Sigmoid colon (tissue), 7 donors: ENCODE measurements around the gene TBPL2. TPM values are rescaled to one million over a fixed set of nuclear protein-coding genes. Genes with fewer than 3 reads are reported as not detected.
A peak's percentile ranks its signal among the peaks of the same experiment; 100 is the strongest.

ENCODE experiments used
- DNase-seq: peaks from one replicate; pipeline ENCODE4 v3.0.0-alpha.2; 2019
- H3K27ac ChIP-seq, 4 donors: fragments of 200-600 bp; sonication (generic); one replicate each; pipeline ENCODE4 v1.5.1; 2016 to 2019; ENCODE audit warnings: mild to moderate bottlenecking in 1 of 4
- H3K27me3 ChIP-seq, 3 donors: fragments of 200-600 bp; sonication (generic); one replicate each; pipeline ENCODE4 v1.5.1; 2019; ENCODE audit warnings: mild to moderate bottlenecking in 1 of 3
- H3K36me3 ChIP-seq, 4 donors: fragments of 200-600 bp; sonication (generic); one replicate each; pipeline ENCODE4 v1.5.1; 2016 to 2019
- H3K4me1 ChIP-seq, 4 donors: fragments of 200-600 bp; sonication (generic); one replicate each; pipeline ENCODE4 v1.5.1; 2017 to 2019
- H3K4me3 ChIP-seq, 4 donors: fragments of 200-600 bp; sonication (generic); one replicate each; pipeline ENCODE4 v1.5.1; 2017 to 2019; ENCODE audit warnings: mild to moderate bottlenecking in 2 of 4, moderate library complexity in 1 of 4
- H3K9me3 ChIP-seq, 4 donors: fragments of 200-600 bp in 3 of 4; sonication (generic) in 3 of 4; one replicate each; pipeline versions ENCODE4 v1.5.1 to v1.6.1; 2013 to 2019
- CTCF ChIP-seq, 4 experiments: fragments of 450-650 bp in 3 of 4; fragments of 200-600 bp in 1 of 4; IDR thresholded peaks; one replicate each; pipeline ENCODE4 v1.5.1; 2016 to 2019; ENCODE audit warnings: antibody characterized with exemption in 4 of 4, mild to moderate bottlenecking in 3 of 4, moderate library complexity in 2 of 4
- EP300 ChIP-seq, 4 donors: sonication (generic); formaldehyde crosslinking; IDR thresholded peaks; one replicate each; pipeline ENCODE4 v1.6.1; 2017; ENCODE audit warnings: antibody characterized with exemption in 4 of 4
- POLR2A ChIP-seq, 2 donors: fragments of 450-650 bp; IDR thresholded peaks; one replicate each; pipeline ENCODE4 v1.6.1; 2016; ENCODE audit warnings: antibody characterized with exemption in 2 of 2, mild to moderate bottlenecking in 2 of 2, moderate library complexity in 2 of 2
- POLR2AphosphoS5 ChIP-seq, 4 donors: sonication (generic); formaldehyde crosslinking; IDR thresholded peaks; one replicate each; pipeline ENCODE4 v1.6.1; 2017; ENCODE audit warnings: antibody characterized with exemption in 4 of 4
- WGBS, 2 donors: extraction: QIAGEN DNeasy Blood & Tissue Kit; methylation state at CpG; one replicate each; pipeline ENCODE4 v1.1.7; 2013; 5-methylcytosine and 5-hydroxymethylcytosine counted together
- intact Hi-C: fragments of 100-400 bp; cut with DNase I; formaldehyde crosslinking; loops from one replicate; pipeline ENCODE4 v1.15.1; 2023
- polyA plus RNA-seq, 3 donors: library from polyadenylated mRNA; stranded (reverse); fragments of 200-250 nt; gene quantifications; one replicate each; pipeline ENCODE4 v1.2.3, GENCODE V29; 2013
- small RNA-seq, 3 donors: library from RNA; depleted of rRNA; stranded (forward); fragments of <200 nt; gene quantifications; one replicate each; pipeline ENCODE3, GENCODE V24; 2016
- total RNA-seq, 4 donors: library from RNA; depleted of rRNA; stranded (reverse); fragments of >200 nt; gene quantifications; one replicate each; pipeline ENCODE4 v1.1.0, GENCODE V29; 2016
- donor health status: healthy with polysubstance abuse.
- donor health status: Bipolar disorder and iron deficiency.
- donor health status: healthy.

Gene TBPL2
- total and polyA plus RNA-seq, 7 donors = not detected

- no peak for TF ChIP-seq EP300 (IDR thresholded peaks at IDR 0.05)
- no peak overlapping the region for H3K27ac ChIP-seq
Measured at GRCh38 chr14:55373784-55374705, 66.4 kb downstream of the TBPL2 start.

GRCh38 chr14:55372825-55373224 lies 67.6 kb downstream of the TBPL2 start:
- WGBS, 2 donors = 95 to 96% methylated on average over 7 of the region's 7 CpGs
- no peak for DNase-seq
- intact Hi-C loops = no loop called here

More at GRCh38 chr14:55373784-55374705, 66.4 kb downstream of the TBPL2 start:
- H3K36me3 ChIP-seq = peaks cover 6 to 70% (median 32%) of the 10 kb centered on the region in 4 donors
- H3K4me1 ChIP-seq = no peaks in the 10 kb centered on the region
- no peaks in the 10 kb centered on the region for H3K9me3 ChIP-seq
- DNase-seq = no peak
- no peaks in the 10 kb centered on the region for H3K27me3 ChIP-seq
- intact Hi-C loops = no loop called here
- 68 to 79% methylated on average over 5 of the region's 5 CpGs for WGBS, 2 donors
- H3K4me3 ChIP-seq = no peak overlapping the region

GRCh38 chr14:55372423-55372822 lies 68.0 kb downstream of the TBPL2 start:
- TF ChIP-seq POLR2A (IDR thresholded peaks at IDR 0.05) = no peak
- TF ChIP-seq CTCF (IDR thresholded peaks at IDR 0.05) = no peak
- TF ChIP-seq POLR2AphosphoS5 (IDR thresholded peaks at IDR 0.05) = no peak
- TF ChIP-seq EP300 (IDR thresholded peaks at IDR 0.05) = no peak
- Histone ChIP-seq H3K27me3 (no peaks in the 10 kb centered on the region), H3K36me3 (peaks cover 9 to 69% (median 23%) of the 10 kb centered on the region in 4 donors), H3K27ac (no peak overlapping the region), H3K4me1 (no peaks in the 10 kb centered on the region), H3K9me3 (no peaks in the 10 kb centered on the region), H3K4me3 (no peak overlapping the region)
- no peak for DNase-seq
- 93 to 100% methylated on average over 1 of the region's 1 CpG for WGBS, 2 donors
- intact Hi-C loops = no loop called here

More at GRCh38 chr14:55372825-55373224, 67.6 kb downstream of the TBPL2 start:
- TF ChIP-seq POLR2A (IDR thresholded peaks at IDR 0.05) = no peak
- no peak for TF ChIP-seq EP300 (IDR thresholded peaks at IDR 0.05)
- TF ChIP-seq CTCF (IDR thresholded peaks at IDR 0.05) = no peak
- no peak for TF ChIP-seq POLR2AphosphoS5 (IDR thresholded peaks at IDR 0.05)
- no peaks in the 10 kb centered on the region for H3K9me3 ChIP-seq
- peaks cover 9 to 70% (median 27%) of the 10 kb centered on the region in 4 donors for H3K36me3 ChIP-seq
- no peaks in the 10 kb centered on the region for H3K27me3 ChIP-seq
- H3K4me1 ChIP-seq = no peaks in the 10 kb centered on the region
- H3K4me3 ChIP-seq = no peak overlapping the region
- H3K27ac ChIP-seq = no peak overlapping the region

GRCh38 chr14:55370883-55371455 lies 69.4 kb downstream of the TBPL2 start:
- WGBS, 2 donors = 89 to 90% methylated on average over 11 of the region's 11 CpGs
- Histone ChIP-seq H3K36me3 (peaks cover under 1 to 54% (median 13%) of the 10 kb centered on the region in 4 donors), H3K4me1 (peaks cover 0 to 11% (median 8%) of the 10 kb centered on the region in 4 donors), H3K27ac (no peak overlapping the region), H3K9me3 (no peaks in the 10 kb centered on the region), H3K4me3 (no peak overlapping the region), H3K27me3 (no peaks in the 10 kb centered on the region)
- intact Hi-C loops = no loop called here
- no peak for DNase-seq
- TF ChIP-seq CTCF (IDR thresholded peaks at IDR 0.05) (no peak), POLR2AphosphoS5 (IDR thresholded peaks at IDR 0.05) (no peak), POLR2A (IDR thresholded peaks at IDR 0.05) (no peak), EP300 (IDR thresholded peaks at IDR 0.05) (no peak)

- peaks cover 0 to 29% (median 8%) of the 10 kb centered on the region in 4 donors for H3K36me3 ChIP-seq
- no peak overlapping the region for H3K4me3 ChIP-seq
- no peaks in the 10 kb centered on the region for H3K27me3 ChIP-seq
- H3K27ac ChIP-seq = peak overlapping the region in 1 of 4 donors; percentile 35
- TF ChIP-seq POLR2A (IDR thresholded peaks at IDR 0.05) = no peak
- no peak for TF ChIP-seq POLR2AphosphoS5 (IDR thresholded peaks at IDR 0.05)
- no peaks in the 10 kb centered on the region for H3K9me3 ChIP-seq
- intact Hi-C loops = no loop called here
- WGBS, 2 donors = 27 to 56% methylated on average over 3 of the region's 3 CpGs
- H3K4me1 ChIP-seq = peaks cover 0 to 13% (median 9%) of the 10 kb centered on the region in 4 donors
- DNase-seq = no peak
Measured at GRCh38 chr14:55366271-55366670, 74.1 kb downstream of the TBPL2 start.

Small RNA genes within 50 kb of the gene (small RNA-seq; reads per million reads assigned to genes)
- gene AL356801.1 = 0 reads per million in 3 donors

Other genes starting within 250 kb of the TBPL2 start
- gene DLGAP5, start 249.0 kb downstream of the TBPL2 start, total RNA-seq = under 1 TPM in 3 of 4 donors, not detected in 1; 0.16 to 0.71 (median 0.41) TPM
- gene DLGAP5, start 249.0 kb downstream of the TBPL2 start, polyA plus RNA-seq = 10 to 100 TPM in 1 of 3 donors, 1 to 10 TPM in 2; 1.2 to 11.0 (median 3.0) TPM
- 10 to 100 TPM; 15.3 to 18.6 (median 17.5) TPM for gene FBXO34, start 169.2 kb downstream of the TBPL2 start, total RNA-seq
- 10 to 100 TPM; 21.9 to 36.0 (median 35.1) TPM for gene FBXO34, start 169.2 kb downstream of the TBPL2 start, polyA plus RNA-seq
- 10 to 100 TPM; 17.1 to 22.2 (median 19.1) TPM for gene ATG14, start 28.8 kb downstream of the TBPL2 start, total RNA-seq
- 1 to 10 TPM; 3.6 to 5.3 (median 3.9) TPM for gene ATG14, start 28.8 kb downstream of the TBPL2 start, polyA plus RNA-seq
- gene KTN1, start 139.6 kb upstream of the TBPL2 start, total RNA-seq = 100 to 1,000 TPM; 120 to 174 (median 150) TPM
- 100 to 1,000 TPM in 1 of 3 donors, 10 to 100 TPM in 2; 67.3 to 106 (median 89.5) TPM for gene KTN1, start 139.6 kb upstream of the TBPL2 start, polyA plus RNA-seq